ENCODE data around the gene PRR15. TPM values are rescaled to one million over a fixed set of nuclear protein-coding genes. Genes with fewer than 3 reads are reported as not detected.
A peak's percentile ranks its signal among the peaks of the same experiment; 100 is the strongest.

Gene PRR15
- total and polyA plus RNA-seq, 2 of the 13 experiments (the other 11 are each of a cell fraction or from before 2014, with no cell fraction given) = 2.3 to 7.8 TPM

GRCh38 chr7:29609162-29610037 lies 45.8 kb downstream of the PRR15 start (continued):
- 0 out of 2 replicates have a peak, but pooled peaks have one; percentile 39 for TF ChIP-seq MAX (IDR thresholded peaks at IDR 0.05)
- TF ChIP-seq MLX (CRISPR knock-in tag; IDR thresholded peaks at IDR 0.05) = no peak
- TF ChIP-seq REPIN1 (CRISPR knock-in tag; IDR thresholded peaks at IDR 0.05; ENCODE audit: borderline replicate concordance, low read depth) = no peak
- no peak for TF ChIP-seq ZNF138 (CRISPR knock-in tag; IDR thresholded peaks at IDR 0.05; ENCODE audit: low read depth)
- TF ChIP-seq NFKB2 (CRISPR knock-in tag; IDR thresholded peaks at IDR 0.05; ENCODE audit: borderline replicate concordance) = no peak
- TF ChIP-seq MIER2 (CRISPR knock-in tag; IDR thresholded peaks at IDR 0.05) = 0 out of 2 replicates have a peak, but pooled peaks have one; percentile 14
- no peak for TF ChIP-seq ZNF350 (CRISPR knock-in tag; IDR thresholded peaks at IDR 0.05; ENCODE audit: borderline replicate concordance, low read depth)
- no peak for TF ChIP-seq IKZF5 (CRISPR knock-in tag; IDR thresholded peaks at IDR 0.05)

- CTCF ChIA-PET (ENCODE audit: low intra/inter-chr PET ratio, low total read pairs) = interaction anchor here (0.7 to 1.6 kb wide), 3 partner anchors 54 to 688 kb away, joined by 3 to 5 read pairs (median 4); no protein-coding TSS in a partner anchor
- H3K4me2 ChIP-seq (ENCODE audit: low read depth, low read length) = peak overlapping the region; percentile 32; the same call in 1 of the 2 replicates
- ATAC-seq = no peak
- TF ChIP-seq CSRNP1 (CRISPR knock-in tag; IDR thresholded peaks at IDR 0.05) (no peak), ZNF430 (CRISPR knock-in tag; IDR thresholded peaks at IDR 0.05) (no peak), ZNF547 (CRISPR knock-in tag; IDR thresholded peaks at IDR 0.05) (no peak), CBX5 (CRISPR knock-in tag; IDR thresholded peaks at IDR 0.05; ENCODE audit: borderline replicate concordance) (0 out of 2 replicates have a peak, but pooled peaks have one; percentile 3), MIER2 (CRISPR knock-in tag; IDR thresholded peaks at IDR 0.05) (0 out of 2 replicates have a peak, but pooled peaks have one; percentile 4), ZNF362 (CRISPR knock-in tag; IDR thresholded peaks at IDR 0.05; ENCODE audit: borderline replicate concordance) (no peak), NCOA1 (CRISPR knock-in tag; IDR thresholded peaks at IDR 0.05) (no peak), NR2F6 (IDR thresholded peaks at IDR 0.05) (no peak), NR2F6 (CRISPR knock-in tag; IDR thresholded peaks at IDR 0.05) (no peak)
Measured at GRCh38 chr7:29610086-29610485, 46.5 kb downstream of the PRR15 start.

More at GRCh38 chr7:29610086-29610485, 46.5 kb downstream of the PRR15 start:
- POLR2A ChIA-PET = interaction anchor here (0.5 kb wide), 1 partner anchor 706 kb away, joined by 3 read pairs; no protein-coding TSS in a partner anchor
- in situ Hi-C loops (cut with HindIII; ENCODE audit: extremely low pct_ligation_motif_present, low pct_unique_long_range_greater_than_20kb) = no loop called here
- Histone ChIP-seq H4K20me1 (ENCODE audit: insufficient read depth, low read length) (no peaks in the 10 kb centered on the region), H3K4me3 (replicated peaks in 1 of 3; ENCODE audit: insufficient read depth in 1 of 3, low read depth in 2 of 3, low read length in 3 of 3) (no peak overlapping the region), H3K79me2 (ENCODE audit: insufficient read depth, low read length) (no peaks in the 10 kb centered on the region), H3K27ac (ENCODE audit: extremely low read length, insufficient read depth, low read length) (no peak overlapping the region), H3K9ac (ENCODE audit: insufficient read depth, low read depth, low read length) (no peak overlapping the region), H3K36me3 (replicated peaks in 1 of 2; ENCODE audit: control insufficient read depth in 1 of 2, insufficient read depth in 2 of 2, low read length in 2 of 2) (no peaks in the 10 kb centered on the region), H3K9me3 (ENCODE audit: low read length) (no peaks in the 10 kb centered on the region), H3K4me1 (ENCODE audit: insufficient read depth, low read length) (peaks cover 31% of the 10 kb centered on the region), H2AFZ (ENCODE audit: low read length) (no peak overlapping the region), H3K27me3 (ENCODE audit: control insufficient read depth in 1 of 2, insufficient read depth in 2 of 2, low read length in 2 of 2) (no peaks in the 10 kb centered on the region)
- BruUV-seq (replicated peaks) = no TSS peak
- no peak for FAIRE-seq
- intact Hi-C loops (cut with micrococcal nuclease; ENCODE audit: unreplicated experiment) = loop anchor here (5.0 kb wide), 1 partner anchor 688 kb away; no protein-coding TSS in a partner anchor
- no peak for DNase-seq (ENCODE audit: low spot score)
- WGBS (ENCODE audit: low lambda C conversion rate) = 39% methylated on average over 2 of the region's 2 CpGs
